ENCODE measurements around the gene UBE2J2. TPM values are rescaled to one million over a fixed set of nuclear protein-coding genes. Genes with fewer than 3 reads are reported as not detected.

UBE2J2 gene
- total and polyA plus RNA-seq, 4 donors, result 21.0 to 30.4 (median 25.8) TPM

DNA sequence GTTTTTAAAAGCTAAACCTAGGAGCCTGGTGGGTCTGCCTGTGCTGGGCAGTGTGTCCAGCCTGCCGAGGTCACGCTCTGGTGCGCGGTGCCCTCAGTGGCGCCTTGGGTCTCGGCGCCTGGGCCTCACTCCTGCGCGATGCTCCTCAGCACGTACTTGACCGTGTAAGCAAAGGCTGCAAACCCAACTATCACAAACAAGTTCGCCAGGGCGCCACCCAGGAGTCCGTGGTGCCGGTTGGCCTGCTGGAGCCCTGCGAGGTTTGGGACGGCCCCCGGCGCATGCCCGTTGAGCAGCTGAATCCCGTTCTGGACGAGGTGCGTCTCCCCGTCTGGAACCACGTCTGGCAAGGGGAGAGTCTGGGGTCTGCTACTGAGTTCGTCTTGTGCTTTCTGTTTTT, 18.6 kb downstream of the UBE2J2 start:
- H3K27ac ChIP-seq (ENCODE audit: low read depth in 1 of 2, low read length in 2 of 2), result no peak overlapping the region
- 95% methylated on average over 26 of the region's 26 CpGs for WGBS
- H3K4me1 ChIP-seq (ENCODE audit: control insufficient read depth in 4 of 4, insufficient read depth in 4 of 4, low read length in 3 of 4), result no peaks in the 10 kb centered on the region
- peaks cover 13 to 38% (median 17%) of the 10 kb centered on the region in 4 donors for H3K36me3 ChIP-seq (ENCODE audit: control insufficient read depth in 4 of 4, insufficient read depth in 3 of 4, low read depth in 1 of 4, low read length in 3 of 4)
- TF ChIP-seq HNF4A (conservative IDR thresholded peaks at IDR 0.05) (no peak), RAD21 (IDR thresholded peaks at IDR 0.05) (no peak)
- TF ChIP-seq, protein P1, sequence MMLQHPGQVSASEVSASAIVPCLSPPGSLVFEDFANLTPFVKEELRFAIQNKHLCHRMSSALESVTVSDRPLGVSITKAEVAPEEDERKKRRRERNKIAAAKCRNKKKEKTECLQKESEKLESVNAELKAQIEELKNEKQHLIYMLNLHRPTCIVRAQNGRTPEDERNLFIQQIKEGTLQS (IDR thresholded peaks at IDR 0.05), result no peak
- no peaks in the 10 kb centered on the region for H3K9me3 ChIP-seq (ENCODE audit: control insufficient read depth in 4 of 4, low read length in 3 of 4)
- no peak overlapping the region for H3K4me3 ChIP-seq (ENCODE audit: low read depth in 1 of 3, low read length in 3 of 3)
- no peak overlapping the region for H3K9ac ChIP-seq (ENCODE audit: low read depth in 1 of 2, low read length in 2 of 2)
- no peaks in the 10 kb centered on the region for H3K27me3 ChIP-seq (ENCODE audit: control insufficient read depth in 4 of 4, insufficient read depth in 4 of 4, low read length in 3 of 4)
- DNase-seq (ENCODE audit: low spot score), result no peak

DNA sequence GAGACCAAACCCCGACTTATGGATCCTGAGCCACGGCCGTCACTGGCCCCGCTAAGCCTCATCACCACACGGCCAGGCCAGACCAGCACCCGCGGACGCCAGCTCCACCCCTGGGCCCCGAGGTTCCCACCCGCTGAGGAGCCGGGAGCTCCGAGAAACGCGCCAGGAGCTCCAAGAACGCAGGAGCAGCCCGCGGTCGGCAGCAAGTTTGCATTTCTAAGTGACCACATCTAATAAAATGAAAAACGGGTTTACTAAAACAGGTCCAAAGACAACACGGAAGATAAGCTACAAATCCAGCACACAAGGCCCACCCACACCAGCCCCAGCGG, 19.0 kb downstream of the UBE2J2 start:
- WGBS, result 93% methylated on average over 21 of the region's 21 CpGs
- no peak for DNase-seq (ENCODE audit: low spot score)
- TF ChIP-seq, protein P2, sequence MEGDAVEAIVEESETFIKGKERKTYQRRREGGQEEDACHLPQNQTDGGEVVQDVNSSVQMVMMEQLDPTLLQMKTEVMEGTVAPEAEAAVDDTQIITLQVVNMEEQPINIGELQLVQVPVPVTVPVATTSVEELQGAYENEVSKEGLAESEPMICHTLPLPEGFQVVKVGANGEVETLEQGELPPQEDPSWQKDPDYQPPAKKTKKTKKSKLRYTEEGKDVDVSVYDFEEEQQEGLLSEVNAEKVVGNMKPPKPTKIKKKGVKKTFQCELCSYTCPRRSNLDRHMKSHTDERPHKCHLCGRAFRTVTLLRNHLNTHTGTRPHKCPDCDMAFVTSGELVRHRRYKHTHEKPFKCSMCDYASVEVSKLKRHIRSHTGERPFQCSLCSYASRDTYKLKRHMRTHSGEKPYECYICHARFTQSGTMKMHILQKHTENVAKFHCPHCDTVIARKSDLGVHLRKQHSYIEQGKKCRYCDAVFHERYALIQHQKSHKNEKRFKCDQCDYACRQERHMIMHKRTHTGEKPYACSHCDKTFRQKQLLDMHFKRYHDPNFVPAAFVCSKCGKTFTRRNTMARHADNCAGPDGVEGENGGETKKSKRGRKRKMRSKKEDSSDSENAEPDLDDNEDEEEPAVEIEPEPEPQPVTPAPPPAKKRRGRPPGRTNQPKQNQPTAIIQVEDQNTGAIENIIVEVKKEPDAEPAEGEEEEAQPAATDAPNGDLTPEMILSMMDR (IDR thresholded peaks at IDR 0.05; ENCODE audit: low read depth, low read length, missing input control), result no peak
- TF ChIP-seq RXRA (IDR thresholded peaks at IDR 0.05), result no peak
- TF ChIP-seq, protein P3, sequence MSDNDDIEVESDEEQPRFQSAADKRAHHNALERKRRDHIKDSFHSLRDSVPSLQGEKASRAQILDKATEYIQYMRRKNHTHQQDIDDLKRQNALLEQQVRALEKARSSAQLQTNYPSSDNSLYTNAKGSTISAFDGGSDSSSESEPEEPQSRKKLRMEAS (IDR thresholded peaks at IDR 0.05), result no peak
- TF ChIP-seq HNF4G (IDR thresholded peaks at IDR 0.05), result no peak
- TF ChIP-seq YY1 (IDR thresholded peaks at IDR 0.05), result no peak
- TF ChIP-seq JUND (IDR thresholded peaks at IDR 0.05), result no peak
- TF ChIP-seq SP1 (IDR thresholded peaks at IDR 0.05), result no peak
- no peak for TF ChIP-seq RAD21 (IDR thresholded peaks at IDR 0.05)
- no peak for TF ChIP-seq HNF4A (conservative IDR thresholded peaks at IDR 0.05)
- no peak for TF ChIP-seq GABPA (IDR thresholded peaks at IDR 0.05 in 1 of 2, conservative IDR thresholded peaks at IDR 0.05 in 1 of 2)
- no peak for TF ChIP-seq EGR1 (IDR thresholded peaks at IDR 0.05; ENCODE audit: low read depth in 2 of 2)
- TF ChIP-seq FOXA1 (IDR thresholded peaks at IDR 0.05), result no peak
- no peak for TF ChIP-seq NR2F2 (IDR thresholded peaks at IDR 0.05)
- TF ChIP-seq, protein P4, sequence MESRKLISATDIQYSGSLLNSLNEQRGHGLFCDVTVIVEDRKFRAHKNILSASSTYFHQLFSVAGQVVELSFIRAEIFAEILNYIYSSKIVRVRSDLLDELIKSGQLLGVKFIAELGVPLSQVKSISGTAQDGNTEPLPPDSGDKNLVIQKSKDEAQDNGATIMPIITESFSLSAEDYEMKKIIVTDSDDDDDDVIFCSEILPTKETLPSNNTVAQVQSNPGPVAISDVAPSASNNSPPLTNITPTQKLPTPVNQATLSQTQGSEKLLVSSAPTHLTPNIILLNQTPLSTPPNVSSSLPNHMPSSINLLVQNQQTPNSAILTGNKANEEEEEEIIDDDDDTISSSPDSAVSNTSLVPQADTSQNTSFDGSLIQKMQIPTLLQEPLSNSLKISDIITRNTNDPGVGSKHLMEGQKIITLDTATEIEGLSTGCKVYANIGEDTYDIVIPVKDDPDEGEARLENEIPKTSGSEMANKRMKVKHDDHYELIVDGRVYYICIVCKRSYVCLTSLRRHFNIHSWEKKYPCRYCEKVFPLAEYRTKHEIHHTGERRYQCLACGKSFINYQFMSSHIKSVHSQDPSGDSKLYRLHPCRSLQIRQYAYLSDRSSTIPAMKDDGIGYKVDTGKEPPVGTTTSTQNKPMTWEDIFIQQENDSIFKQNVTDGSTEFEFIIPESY (IDR thresholded peaks at IDR 0.05), result no peak
- TF ChIP-seq, protein P1 (IDR thresholded peaks at IDR 0.05), result no peak
- TF ChIP-seq, protein P5, sequence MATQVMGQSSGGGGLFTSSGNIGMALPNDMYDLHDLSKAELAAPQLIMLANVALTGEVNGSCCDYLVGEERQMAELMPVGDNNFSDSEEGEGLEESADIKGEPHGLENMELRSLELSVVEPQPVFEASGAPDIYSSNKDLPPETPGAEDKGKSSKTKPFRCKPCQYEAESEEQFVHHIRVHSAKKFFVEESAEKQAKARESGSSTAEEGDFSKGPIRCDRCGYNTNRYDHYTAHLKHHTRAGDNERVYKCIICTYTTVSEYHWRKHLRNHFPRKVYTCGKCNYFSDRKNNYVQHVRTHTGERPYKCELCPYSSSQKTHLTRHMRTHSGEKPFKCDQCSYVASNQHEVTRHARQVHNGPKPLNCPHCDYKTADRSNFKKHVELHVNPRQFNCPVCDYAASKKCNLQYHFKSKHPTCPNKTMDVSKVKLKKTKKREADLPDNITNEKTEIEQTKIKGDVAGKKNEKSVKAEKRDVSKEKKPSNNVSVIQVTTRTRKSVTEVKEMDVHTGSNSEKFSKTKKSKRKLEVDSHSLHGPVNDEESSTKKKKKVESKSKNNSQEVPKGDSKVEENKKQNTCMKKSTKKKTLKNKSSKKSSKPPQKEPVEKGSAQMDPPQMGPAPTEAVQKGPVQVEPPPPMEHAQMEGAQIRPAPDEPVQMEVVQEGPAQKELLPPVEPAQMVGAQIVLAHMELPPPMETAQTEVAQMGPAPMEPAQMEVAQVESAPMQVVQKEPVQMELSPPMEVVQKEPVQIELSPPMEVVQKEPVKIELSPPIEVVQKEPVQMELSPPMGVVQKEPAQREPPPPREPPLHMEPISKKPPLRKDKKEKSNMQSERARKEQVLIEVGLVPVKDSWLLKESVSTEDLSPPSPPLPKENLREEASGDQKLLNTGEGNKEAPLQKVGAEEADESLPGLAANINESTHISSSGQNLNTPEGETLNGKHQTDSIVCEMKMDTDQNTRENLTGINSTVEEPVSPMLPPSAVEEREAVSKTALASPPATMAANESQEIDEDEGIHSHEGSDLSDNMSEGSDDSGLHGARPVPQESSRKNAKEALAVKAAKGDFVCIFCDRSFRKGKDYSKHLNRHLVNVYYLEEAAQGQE (IDR thresholded peaks at IDR 0.05), result no peak
- TF ChIP-seq TAF1 (conservative IDR thresholded peaks at IDR 0.05), result no peak
- Histone ChIP-seq H3K27me3 (ENCODE audit: control insufficient read depth in 4 of 4, insufficient read depth in 4 of 4, low read length in 3 of 4) (no peaks in the 10 kb centered on the region), H3K9ac (ENCODE audit: low read depth in 1 of 2, low read length in 2 of 2) (no peak overlapping the region), H3K27ac (ENCODE audit: low read depth in 1 of 2, low read length in 2 of 2) (no peak overlapping the region), H3K36me3 (ENCODE audit: control insufficient read depth in 4 of 4, insufficient read depth in 3 of 4, low read depth in 1 of 4, low read length in 3 of 4) (peaks cover 13 to 33% (median 17%) of the 10 kb centered on the region in 4 donors), H3K4me3 (ENCODE audit: low read depth in 1 of 3, low read length in 3 of 3) (no peak overlapping the region), H3K4me1 (ENCODE audit: control insufficient read depth in 4 of 4, insufficient read depth in 4 of 4, low read length in 3 of 4) (no peaks in the 10 kb centered on the region), H3K9me3 (ENCODE audit: control insufficient read depth in 4 of 4, low read length in 3 of 4) (no peaks in the 10 kb centered on the region)
